GM21515 (cell line): ENCODE measurements around the gene GABRB1.

ENCODE experiments used
- ATAC-seq: cut with Tn5 transposase; IDR thresholded peaks from one replicate; pipeline ENCODE4 v1.9.1; 2021; ENCODE audit not compliant: unreplicated experiment

The GABRB1 gene

DNA sequence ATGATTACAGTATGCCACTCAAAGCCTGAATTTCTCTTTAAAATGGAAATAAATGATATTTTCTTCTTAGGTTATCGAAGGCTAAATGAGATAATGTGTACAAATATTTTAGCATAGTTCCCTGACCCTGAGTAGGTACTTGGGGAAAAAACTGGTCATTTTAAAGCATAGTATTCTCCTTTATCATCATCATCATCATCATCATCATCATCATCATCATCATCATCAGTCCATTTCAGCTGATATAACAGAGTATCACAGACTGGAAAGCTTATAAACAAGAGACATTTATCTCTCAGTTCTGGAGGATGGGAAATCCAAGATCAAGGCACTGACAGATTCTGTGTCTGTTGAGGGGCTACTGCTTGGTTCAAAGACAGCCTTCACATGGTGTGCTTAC is 13.9 kb downstream of the GABRB1 start:
- no peak for ATAC-seq

DNA sequence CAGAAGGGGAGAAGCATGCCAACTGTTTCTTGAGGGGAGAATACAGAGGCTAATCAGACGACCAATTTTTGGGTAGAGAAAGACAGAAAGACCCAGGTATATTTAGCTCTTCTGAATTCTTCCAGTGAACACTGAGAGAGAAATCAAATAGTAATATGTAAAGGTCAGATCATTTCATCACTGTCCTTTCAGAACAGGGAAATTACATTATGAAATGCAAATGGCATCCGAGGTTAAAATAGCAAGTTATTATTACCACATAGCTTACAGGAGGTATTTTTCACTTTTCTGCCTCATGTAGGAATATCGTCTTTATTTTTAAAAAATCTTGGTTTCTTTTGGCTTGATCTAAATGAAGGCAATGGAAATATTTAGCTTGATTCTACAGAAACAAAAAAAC is 18.0 kb downstream of the GABRB1 start:
- ATAC-seq = no peak

DNA sequence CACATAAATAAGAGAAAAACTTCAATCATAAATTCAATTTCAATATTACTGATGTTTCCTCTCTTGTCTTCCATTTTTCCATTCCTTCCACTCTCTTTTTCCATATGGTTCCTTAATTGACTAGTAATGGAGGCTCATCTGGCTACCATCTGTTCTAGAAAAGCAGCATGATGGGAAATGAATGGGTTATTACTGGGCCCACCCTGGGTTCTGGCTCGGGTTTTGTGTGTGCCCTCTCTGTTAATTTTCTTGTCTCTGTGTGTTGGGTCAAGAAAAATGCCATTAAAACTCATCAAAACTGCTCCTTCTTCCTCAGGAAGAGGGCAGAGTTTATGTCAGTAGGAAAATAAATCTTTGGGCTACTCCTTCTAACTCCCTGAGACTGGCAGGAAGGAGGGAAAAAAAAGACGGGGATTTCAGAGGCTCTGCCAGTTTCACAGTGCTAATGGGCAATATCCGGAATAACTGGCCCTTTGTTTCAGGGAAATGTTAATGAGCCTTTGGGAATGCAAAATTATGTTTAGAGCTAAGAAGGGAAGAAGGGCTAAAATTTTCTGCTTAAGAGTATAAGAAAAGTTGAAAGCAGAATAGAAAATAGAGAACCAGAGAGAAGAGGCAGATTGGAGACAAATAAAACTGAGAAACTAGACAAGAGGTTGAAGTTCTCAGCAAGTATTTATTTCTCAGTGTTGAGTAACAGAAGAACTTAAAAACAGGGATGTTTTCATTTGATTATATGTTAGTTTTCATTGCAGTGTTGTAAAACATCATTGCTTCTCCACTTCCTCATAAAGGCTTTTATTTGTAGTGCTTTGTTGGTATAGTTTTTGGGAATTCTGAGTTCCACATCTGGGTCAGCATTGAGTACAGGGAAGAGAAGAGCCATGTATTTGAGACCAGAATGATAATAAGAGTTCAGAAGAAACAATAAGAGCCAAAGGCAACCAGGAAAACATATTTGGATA is 19.7 kb downstream of the GABRB1 start:
- no peak for ATAC-seq

DNA sequence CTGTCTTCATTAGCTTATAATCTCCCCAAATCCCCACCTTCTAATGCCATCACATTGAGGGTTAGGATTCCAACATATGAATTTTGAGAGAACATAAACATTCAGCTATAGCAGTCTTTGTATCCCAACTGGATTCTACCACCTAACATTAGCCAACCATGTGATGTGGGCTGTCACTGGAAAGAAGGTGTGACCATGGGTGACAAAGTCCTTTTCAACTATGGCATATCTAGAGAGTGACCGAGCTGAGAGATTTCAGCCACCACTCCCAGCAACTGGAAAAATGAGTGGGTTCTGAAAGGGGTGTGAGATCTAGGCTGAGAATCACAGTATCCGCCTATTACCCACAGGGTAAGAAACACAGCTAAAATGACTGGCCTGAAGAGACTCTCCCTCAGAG is 22.1 kb downstream of the GABRB1 start:
- no peak for ATAC-seq

DNA sequence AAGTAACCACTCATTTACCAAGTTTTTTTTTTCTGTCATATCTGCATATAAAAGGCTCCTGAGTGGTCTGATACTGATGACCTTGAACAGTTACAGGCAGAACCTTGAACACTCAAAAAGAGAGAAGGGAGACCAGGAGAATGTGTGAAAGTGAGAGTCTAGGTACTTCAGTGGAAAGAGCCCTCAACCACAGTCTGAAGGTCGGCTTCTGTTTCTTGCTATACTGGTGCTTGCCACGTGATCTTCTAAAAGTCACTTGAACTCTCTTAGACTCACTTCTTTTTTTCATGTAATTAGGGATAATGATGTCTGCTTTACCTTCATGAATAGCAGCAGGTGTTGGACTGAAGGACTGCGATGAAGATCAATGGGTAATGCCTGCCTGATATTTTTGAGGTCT is 22.8 kb downstream of the GABRB1 start:
- no peak for ATAC-seq

DNA sequence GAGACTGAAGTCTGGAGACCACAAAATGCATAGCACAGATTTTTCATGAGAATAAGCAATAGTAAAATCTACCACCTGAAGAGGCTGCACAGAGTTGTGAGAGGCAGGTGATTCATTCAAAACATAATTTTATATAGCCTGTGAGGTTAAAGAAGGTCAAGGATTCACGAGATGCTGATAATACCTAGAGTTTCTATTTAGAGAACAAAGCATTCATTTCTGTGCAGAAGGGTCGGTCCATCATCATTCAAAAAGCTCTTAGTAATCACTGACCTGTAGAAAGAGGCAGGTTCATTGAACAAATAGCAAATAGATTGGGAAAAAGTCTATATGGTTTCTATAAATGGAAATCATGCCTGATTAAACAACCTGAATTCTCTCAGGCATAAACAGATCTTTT is 26.6 kb downstream of the GABRB1 start:
- ATAC-seq = no peak

DNA sequence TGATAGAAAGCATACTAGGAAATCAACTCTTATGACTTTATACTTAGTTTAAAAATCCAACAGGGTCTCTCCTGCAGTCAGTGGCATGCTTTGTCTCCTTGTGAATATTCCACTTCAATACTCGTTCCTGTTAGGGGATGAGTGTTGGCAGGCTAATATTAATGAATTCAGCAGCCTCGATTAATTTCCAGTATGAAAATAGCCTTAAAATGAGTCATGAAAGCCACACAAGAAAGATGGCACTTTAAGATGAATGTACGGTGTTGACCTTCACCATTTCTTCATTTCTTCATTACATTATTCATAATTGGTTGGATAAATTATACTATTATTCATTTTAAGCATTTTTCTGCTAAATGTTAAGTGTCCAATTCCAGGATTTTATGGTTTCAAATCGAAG is 29.2 kb downstream of the GABRB1 start:
- no peak for ATAC-seq

DNA sequence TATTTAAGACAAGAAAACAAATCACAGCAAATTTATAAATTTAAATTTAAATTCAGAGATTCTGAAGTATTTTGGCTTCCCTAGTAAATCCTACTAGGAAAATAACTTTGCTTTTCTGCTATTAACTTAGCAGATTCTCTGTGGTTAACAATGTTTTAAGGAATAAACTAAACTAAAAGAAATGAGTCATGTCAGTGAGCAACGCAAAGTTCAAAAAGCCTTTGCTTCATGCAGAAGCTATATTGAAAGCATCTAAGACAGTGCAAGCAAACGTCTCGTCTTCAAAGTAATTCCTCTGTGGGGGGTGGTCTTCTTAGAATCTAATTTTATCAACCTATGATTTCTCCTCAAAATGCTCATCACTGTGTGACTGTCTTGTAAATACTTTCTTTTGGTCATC is 30.1 kb downstream of the GABRB1 start:
- ATAC-seq = no peak

DNA sequence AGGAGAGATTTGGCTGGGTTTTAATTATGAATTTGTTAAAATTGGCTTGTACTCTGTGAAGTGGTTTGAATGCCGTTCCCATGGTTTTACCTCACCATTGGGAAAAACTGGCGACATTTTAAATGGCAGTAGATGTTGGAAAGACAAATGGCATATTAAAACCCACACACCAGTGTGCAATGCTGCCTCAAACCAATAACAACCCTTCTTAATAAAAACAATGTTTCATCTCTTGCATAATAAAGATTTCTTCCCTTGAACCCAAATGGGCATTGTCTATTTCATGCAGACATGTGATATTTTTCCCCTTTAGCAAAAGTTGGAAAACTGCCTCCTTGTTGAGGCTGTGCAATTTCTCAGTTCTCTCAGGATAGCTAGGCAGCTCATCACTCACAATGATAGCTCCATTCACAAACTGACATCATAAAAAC is 33.7 kb downstream of the GABRB1 start:
- no peak for ATAC-seq

DNA sequence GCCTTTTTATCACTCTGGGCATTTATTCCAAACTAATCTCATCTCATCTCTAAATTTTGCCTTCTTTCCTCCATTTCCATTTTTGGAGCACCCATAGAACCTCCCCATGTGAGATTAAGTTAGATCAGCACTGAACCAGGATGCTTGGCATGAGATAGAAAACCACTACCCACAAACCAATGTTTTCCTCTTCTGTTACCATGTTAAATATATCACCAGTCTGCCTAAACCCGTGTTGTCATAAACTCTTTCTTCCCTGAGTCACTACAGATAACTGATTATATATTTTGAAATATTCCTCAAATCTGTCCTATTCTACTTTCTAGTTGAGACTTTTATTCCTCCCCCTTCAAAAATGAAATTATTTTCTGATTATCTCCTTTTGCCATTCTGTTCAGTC is 37.6 kb downstream of the GABRB1 start:
- ATAC-seq = no peak

DNA sequence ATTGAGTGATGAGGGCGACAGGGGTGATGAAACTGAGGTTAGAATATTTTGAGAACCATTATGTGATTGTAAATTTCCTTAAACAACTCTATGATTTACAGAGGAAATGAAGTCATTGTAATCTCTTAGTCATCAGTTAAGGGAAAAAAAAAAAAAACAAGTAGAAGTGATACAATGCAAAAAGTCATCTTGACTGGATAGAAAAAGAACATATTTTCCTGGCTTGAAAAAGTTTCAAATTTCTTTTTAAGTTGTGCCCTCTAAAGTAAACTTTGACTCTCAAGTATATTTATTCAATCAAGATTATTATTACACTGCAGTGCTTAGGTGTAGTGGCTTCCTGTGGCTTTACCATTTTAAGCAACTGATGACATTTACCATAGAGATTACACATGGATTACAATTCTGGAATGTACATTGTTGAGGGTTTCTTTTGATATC is 40.6 kb downstream of the GABRB1 start:
- no peak for ATAC-seq

DNA sequence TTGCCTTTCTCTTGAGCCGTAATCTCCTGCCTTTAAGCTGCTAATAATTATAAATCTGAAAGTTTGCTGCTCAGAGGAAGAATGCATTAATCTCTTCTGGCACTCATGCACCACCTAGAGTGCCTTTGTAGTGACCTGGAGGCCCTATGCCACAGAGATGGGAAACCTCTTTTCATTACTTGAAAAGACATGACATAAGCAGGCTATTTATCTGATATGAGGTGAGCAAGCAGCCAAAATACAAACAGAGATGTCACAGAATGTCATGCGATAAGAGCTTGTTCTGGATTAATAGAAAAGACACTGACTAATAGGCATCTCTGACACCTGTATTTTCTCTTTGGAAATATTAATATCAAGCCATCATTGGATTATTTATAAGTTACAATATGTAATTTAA is 42.3 kb downstream of the GABRB1 start:
- no peak for ATAC-seq

DNA sequence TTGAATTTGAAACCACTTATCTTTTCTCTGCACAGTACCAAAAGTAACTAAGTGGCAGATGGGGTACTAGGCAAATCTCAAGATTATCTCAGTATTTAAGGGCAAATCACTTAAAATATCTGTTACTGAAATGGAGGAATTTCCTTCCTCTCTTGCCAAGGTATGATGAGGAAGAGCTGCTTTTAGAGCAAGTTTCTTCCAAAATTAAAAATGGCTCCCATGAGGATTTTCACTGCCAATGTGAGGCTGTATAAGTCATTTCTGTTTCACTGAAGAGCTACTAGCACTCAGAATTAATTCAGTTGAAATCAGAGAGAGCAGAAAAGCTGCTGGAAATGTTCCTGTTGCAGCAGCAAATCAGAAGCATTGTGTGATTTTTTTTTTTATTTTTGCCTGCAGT is 43.4 kb downstream of the GABRB1 start:
- no peak for ATAC-seq

DNA sequence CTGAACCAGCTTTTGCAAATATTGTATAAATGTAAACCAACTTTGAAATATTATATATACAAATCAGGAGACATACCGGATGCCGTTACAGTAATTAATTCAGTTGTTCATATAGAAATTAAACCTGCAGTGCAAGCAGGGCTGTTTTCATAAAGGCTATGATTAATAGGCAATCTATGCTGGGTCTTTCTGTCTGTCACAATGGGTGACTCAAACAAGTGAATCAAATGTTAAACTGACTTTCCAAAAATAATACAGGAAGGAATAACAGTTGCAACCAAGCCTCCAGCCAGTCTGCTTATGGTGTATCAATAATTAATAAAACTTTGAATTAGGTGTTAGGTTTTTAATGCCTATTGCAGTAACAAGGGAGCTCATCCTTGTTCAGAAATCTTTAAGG is 43.9 kb downstream of the GABRB1 start:
- ATAC-seq = no peak

DNA sequence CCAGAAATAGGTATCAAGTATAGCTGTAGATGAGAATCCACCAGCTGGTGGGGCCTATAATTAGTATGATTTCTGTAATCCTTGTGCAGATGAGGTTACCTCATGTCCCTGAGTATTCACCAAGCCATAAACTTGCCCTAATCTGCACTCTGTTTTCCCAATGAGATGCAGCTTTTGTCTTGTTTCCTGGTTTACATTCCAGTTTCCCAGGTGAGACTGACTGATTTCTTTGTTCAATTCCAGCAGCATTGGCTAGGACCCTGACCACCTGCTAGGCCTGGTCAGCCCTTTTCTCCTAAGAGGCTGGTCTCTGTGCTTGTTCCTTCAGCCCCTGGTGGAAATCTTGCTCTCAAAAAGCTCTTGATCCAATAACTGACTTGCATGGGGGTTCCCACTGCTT is 44.6 kb downstream of the GABRB1 start:
- ATAC-seq = no peak

DNA sequence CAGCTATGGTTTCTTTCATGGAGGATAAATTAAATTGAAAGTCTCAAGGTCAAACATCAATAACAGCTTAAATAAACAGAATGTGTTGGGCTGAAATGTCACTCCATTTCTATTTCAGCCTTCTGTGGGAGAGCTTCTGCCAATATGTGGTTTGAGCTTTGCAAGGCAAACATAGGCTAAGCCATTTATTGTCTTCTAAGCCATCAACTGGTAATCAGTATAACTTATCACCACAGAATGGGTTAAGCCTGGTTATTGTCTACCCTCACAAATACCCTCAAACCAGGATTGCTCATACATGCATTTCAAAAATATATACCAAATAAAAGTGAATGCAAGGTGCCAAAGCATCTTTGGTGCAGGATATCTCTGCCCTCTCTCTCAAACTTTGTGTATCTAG is 52.7 kb downstream of the GABRB1 start:
- no peak for ATAC-seq

DNA sequence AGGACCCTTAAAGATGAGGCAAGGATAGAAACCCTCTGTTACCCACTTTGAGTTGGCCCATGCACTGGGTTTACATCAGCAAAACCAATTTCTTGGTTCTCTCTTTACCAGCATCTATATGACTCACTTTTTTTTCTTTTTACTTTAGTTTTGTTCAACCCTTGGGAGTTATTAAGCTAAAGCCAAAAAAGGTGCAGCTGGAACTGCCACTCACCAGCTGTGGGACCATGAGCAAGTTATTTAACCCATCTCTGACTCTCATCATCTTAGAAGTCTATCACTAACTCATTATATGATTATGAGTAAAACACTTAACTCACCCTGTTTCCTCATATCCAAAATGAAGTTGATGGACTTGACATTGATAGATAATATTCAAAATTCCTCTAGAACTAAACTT is 53.4 kb downstream of the GABRB1 start:
- no peak for ATAC-seq

DNA sequence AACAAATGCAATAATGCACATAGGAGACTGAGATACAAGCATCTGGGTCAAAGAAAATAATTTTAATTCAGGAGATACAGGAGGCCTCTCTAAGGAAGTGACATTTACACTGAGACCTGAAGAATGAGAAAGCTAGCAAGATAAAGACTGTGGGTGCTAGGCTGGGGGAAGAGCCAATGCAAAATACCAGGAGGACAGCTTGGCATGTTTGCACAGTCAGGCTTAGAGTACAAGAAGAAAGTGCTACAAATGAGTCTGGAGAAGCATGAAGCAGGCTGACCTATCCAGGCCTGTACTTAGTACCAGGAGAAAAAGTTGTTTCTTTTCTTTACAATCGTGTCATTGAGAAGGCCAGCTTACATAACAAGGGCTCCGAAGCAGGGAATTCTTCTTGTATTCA is 56.9 kb downstream of the GABRB1 start:
- no peak for ATAC-seq

DNA sequence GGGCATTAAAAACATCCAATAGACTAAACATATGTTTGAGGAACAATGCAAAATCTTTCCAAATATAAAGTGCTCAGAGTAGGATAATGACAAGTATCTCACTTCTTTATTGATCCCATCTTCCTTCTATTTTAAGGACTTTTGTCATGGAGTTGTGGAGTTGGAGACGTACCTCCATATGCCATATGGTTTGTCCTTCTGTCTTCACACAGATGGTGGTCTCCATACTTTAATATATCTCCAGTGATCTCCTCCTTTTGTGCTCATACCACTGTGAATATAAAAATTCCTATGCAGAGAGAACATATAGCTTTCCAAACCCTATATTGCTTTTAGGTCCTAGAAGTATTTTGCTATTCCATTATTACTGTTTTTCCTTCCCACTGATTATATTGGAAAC is 64.5 kb downstream of the GABRB1 start:
- ATAC-seq = no peak

DNA sequence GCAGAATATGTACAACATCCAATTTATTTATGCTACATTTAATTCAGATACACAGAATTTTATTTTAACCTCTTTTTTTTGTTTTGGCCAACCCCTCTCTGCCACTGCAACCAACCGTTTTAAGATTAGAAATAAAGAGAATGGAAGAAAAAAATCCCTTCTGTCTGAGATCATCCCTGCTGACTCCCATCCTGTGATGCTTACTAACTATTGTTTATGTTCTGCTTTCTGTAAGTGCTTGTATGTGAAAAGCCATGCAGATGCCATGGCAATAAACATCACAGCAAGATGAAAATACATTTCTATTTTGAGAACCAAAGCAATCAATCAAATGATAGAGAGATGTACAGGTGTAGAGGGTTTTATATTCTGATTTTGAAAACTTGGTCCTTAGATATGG is 70.1 kb downstream of the GABRB1 start:
- no peak for ATAC-seq

DNA sequence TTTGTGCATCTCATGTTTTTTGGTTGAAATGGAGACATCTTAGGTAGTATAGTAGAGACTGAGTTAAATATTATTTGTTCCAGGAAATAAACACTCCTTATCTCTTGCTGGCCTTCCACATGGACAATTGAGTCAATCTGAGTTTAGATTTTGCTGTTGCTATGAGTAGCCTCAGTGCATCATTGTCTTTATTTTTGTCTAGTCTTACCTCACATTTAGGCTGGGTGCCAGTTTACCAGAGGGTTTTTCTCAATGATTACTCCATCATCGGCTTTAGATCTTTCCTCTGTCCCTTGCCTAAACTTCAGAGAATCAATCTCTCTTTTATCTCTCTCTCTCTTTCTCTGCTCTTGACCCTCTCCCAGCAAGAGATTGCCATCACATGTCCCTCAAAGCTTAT is 73.6 kb downstream of the GABRB1 start:
- no peak for ATAC-seq

DNA sequence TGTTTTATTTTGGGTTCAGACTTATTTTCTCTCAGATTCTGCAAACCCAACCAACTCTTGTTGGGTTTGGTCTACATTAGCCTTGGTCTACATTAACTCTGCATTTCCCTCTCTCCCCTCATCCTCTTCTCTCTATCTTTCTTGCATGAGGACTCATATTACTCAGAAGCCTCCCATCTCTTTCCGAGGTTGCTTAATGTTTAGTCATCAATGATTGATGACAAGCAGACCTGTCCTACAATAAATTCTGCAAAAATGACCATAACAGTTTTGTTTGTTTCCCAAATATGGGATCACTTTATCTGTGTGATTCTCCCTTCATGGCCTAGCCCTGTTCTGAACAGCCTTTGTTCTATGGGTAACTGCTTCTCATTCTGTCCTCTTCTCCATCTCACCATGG is 75.2 kb downstream of the GABRB1 start:
- ATAC-seq = no peak

DNA sequence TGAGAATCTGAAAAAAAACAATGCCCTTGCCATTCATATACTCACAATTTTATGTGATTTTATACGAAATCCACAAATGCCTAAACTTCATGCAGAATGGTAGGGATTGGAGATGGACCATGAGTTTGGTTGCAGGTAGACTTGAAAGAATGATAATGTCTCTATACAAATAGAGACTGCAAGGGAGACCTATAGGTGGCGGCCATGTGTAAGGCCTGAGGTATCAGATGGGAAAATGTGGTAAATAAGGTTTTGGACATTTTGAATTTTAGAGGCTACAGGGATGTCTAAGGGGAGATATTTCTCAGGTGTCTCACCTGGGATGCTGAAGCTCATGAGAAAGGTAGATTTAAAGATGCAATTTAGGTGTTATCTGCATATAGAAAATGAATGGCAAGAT is 78.0 kb downstream of the GABRB1 start:
- no peak for ATAC-seq
